Activated CD4-positive, CD25-positive, alpha-beta regulatory T cell treated with anti-CD3 and anti-CD28 coated beads, Interleukin-2, amount 50 U/mL, for 24 hours (primary cell): ENCODE results near the gene LINGO4.

ENCODE experiments used
- ATAC-seq, 2 donors: fragments of 150-1000 bp; cut with Tn5 transposase; one replicate each; pipeline ENCODE4 v1.10.0; 2021; ENCODE audit warnings: mild to moderate bottlenecking in 1 of 2, moderate library complexity in 1 of 2

Gene LINGO4

DNA sequence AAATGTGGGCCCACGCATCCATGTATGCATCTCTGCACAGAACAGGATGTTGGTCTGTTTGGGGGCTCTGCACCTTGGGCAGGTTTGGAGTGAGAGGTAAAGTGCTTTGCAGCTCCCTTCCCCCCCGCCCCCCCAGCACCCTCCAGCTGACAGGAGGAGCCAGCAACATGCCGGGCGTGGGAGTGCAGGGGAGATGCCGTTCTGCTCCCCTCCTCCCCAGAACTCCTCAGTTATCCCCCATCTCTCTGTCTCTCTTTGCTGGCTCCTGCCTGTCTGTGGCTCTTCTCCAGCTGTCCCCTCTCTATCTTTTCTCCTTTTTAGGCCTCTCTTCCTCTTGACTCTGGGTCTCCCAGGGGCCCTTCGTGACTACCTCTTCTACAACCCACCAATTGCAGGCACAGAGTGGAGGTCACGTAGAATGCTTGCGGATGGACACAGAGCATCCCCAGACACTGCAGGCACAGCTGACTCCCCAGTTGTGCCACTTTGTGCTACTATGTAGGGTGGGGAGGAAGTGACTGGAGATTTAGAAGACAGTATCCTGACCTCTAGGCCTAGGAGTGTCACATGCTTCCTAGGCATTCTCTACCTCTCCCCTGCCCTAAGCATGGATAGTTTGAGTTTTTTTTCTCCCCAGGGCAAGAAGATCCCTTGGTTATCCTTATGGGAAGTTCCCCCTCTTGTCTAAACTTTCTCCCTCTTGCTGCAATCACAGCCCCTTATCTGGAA lies 28.1 kb upstream of the LINGO4 start:
- no peak for ATAC-seq

DNA sequence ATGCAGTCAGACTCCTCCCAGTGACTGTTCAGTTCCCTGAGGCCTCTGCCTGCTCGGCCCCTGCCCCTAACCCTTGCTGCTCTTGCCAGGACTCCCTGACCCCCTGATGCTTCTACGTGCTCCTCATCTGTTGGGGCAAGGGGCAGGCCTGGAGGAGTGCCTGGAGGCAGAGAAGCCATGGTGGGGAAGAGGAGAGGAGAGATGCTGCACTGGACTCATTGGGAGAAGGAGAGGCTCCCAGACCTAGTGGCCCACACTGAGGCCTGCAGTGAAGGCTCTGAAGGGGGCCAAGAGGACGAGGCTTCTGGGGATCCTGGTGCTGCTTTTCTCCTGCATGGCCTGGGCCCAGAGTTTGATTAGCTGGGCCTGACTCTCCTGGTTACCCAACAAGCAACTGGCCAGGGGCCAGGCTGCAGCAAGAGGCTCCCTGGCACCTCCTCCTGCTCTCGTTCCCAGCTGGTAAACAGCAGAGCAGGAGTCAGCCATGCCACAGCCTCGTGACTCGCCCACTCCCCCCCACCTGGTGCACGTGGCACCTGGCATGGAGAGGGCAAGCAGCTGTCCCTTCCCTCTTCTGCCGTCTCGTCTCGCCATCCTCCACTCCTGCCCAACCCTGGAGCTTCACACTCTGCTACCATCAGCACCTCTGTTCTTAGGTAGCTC lies 27.2 kb upstream of the LINGO4 start:
- no peak for ATAC-seq

DNA sequence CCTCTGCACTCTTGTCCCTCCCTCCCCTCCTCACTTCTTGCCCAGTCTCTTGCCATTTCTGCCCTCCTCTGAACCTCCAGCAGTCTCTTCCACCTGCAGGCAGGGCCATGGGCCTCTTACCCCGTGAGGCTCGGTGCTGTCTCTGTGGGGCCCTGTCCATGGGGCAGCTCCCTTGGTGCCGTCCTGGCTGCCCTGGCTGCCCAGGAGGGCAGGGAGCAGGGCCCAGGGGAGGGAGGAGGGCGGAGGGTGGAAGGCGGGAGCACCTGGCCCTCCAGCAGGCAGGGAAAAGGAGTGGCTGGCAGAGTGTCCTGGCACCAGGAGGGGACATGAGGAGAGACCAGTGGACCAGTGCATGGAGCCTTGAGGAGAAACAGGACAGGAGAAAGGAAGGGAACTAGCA lies 26.4 kb upstream of the LINGO4 start, which contains the start of gene RORC:
TSS of gene RORC (minus strand) at position 198 of the 400 bp plus-strand sequence. CDS start at position 160, 38 bp downstream.
- ATAC-seq, result no peak

DNA sequence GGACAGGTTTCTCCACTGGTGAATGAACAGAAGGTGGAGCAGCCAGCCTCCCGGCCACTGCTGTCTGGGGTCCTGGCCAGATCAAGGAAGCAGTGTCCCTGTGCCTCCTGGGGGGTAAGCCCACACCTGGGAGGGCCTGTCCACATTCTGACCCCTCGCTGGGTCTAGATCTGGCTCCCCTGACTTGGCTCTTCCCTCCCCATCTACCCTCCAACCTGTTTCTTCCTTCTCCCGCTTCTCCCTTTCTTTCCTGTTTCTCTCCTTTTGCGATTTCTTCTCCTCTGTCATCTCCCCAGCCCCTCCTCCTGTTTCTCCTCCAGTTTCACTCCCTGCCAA lies 26.0 kb upstream of the LINGO4 start:
- ATAC-seq, result no peak

DNA sequence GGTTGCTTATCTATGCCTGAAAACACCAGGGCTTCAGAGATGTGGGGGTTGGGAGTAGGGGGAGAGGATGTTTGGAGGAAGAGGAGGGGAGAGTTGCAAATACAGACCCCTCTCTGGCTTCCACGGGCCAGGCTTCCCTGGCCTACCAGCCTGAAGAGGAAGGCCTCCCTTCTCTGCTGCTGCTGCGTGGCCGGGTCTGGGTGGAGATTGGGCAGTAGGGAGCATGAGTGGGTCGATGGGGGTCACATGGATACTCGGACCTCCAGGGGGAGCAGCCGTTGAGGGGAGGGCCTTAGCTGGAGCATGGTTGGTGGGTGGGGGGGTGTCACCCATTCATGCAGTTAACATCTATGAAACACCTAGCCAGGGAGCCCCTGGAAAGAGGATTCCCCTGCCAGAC lies 24.8 kb upstream of the LINGO4 start:
- ATAC-seq, result no peak

DNA sequence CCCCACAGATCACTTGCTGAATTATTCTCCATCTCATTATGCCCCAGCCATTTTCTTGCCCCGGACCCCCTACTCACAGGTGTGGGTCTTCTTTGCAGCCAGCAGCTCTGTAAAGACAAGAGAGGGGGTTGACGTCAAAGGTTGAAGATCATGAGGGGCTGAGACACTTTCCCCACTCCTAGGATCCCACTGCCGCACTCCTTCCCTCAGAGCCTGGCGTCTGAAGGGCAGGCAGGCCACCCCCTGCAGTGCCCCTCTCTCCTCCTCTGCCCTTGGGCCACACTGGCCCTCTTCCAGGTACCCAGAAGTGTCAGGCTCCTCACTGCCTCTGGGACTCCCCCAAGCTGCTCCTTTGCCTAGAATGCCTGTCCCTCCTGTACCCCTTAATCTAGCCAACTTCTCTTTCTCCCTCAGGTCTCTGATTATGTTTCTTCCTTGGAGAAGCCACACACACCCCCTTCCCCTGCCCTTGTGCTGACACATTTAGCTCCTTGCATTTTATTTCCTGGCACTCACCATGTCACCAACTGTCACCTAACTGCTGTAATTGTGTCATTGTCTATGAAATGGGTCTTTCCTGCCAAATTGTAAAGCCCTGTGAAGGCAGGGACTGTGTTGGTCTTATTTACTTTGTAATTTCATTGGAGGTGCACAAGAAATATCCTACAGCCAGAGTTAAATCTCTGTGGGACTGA lies 24.3 kb upstream of the LINGO4 start:
- ATAC-seq, result no peak

DNA sequence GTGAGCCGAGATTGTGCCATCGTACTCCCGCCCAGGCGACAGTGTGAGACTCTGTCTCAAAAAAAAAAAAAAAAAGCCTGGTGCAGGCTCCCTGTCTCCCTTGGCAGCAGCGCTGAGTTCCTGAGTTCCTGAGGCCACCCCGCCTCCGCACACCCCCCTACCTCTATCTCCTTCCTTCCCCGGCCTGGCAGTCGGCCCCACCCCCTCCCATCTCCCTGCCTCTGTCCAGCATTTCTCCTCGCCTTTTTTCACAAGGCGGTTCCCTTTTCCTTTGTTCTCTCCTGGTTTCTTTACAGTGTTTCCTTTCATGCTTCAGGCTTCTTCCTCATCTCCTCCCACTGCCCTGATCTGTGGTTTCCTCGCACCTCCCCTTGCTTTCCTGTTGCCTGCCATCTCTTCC lies 23.7 kb upstream of the LINGO4 start:
- no peak for ATAC-seq

DNA sequence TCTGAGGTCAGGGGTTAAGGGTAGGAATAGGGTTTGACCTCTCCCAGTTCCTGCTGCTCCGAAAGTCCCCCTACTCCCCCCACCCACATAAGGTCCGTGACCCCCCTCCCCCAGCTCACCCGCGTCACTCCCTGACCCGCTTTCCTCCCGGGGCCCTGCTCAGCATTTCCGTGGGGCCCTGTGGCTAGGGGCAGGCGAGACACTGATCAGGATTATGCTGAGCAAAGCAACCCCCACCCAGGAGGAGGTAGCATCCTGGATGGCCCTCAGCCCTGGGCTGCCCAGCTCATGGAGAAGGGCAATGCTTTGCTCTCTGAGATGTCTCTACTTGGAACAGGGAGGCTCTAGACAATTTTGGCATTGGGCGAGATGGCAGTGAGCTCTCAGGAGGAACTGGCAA lies 22.6 kb upstream of the LINGO4 start:
- no peak for ATAC-seq

DNA sequence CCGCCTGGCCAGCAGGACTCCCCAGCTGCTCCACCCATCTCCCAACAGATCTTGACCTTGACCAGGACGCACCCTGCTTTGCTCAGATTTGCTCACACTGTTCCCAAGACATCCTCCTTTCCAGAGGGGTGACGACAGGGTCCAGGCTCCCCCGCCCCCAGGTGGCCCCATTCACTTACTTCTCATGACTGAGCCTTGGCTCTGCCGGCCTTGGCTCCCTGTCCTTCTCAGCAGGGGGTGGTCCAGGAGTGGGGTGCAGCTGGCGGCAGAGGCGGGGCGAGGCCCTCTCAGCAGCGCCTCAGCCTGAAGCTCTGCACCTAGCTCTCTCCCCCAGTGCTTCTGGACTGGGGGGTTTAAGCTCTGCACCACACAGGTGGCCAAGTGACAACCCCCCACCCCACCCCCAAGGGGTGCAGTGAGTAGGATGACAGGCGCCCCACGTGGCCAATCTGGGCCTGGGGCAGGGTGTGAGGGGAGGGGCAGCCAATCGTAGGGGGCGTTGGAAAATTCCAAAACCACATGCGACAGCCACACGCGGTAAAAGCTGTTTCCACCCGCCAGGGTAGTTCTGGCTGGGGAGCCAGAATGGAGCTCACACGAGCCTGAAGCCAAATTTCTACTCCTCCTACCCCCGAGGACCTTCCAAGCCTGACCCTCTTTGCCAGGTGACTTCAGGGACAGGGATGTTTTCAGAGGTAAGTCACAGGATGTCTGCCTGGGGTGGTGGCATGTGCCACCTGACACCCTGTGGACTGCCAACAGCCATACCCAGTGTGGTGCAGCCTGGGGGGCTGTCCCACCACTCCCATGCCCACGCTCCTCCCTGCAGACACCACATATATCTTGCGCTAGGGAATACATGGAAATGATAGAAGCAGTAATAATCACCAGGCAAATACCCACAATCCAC lies 20.8 kb upstream of the LINGO4 start:
- ATAC-seq, result peak in 1 of 2 donors; percentile 7

DNA sequence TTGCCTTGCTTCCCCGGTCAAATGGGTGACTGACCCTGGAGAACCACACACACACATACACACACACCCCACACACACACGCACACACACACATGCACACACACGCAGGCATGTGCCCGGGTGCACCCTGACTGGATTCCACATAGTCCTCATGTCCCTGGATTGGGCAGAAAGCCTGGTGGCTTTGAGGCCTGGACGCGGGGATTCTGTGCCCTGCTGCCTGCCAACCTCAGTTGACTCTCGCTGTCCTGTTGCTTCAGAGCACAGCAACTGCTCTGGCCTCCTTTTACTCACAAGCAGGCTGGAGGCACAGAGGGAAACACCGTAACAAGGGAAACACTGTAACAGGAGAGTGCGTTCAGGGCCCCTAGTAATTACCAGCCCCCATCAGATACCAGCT lies 20.0 kb upstream of the LINGO4 start:
- no peak for ATAC-seq

DNA sequence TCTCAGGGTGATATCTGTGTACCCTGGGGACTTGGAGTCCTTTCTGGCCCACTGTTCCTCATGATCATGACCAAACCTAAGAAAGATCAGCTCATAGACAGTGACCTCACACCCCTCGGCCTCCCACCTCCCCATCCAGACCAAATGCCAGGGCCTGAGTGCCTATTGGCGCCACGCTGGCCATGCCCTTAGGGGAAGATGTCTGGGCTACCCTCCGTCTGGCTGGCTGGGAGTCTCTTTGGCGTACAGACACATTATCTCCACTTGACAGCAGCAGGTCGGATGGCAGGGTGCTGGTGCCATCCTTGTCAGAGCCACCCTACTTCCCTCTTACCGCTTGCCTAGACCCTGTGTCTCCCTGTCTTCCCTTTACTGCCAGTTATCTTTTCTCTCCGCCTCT lies 18.0 kb upstream of the LINGO4 start:
- ATAC-seq, result no peak

DNA sequence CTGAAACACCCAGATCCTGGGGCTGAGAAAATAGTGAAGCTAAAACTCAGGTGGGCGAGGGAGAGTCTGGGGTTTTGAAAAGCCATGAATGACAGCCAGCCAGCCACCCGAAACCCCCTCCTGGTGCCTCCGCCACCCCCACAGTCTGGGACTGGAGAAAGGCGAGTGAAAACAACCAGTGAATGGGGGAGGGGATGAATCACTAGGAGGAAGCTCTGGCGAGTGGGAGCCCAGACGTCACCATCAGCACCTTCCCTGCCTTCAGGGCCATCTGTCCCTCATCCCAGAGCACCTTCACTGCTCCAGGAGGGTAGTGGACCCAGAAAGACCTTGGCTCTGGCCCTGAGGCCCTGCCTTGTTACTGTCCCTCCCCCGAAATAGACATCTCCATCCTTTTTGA lies 17.2 kb upstream of the LINGO4 start:
- ATAC-seq, result peak; percentile 18 to 28

DNA sequence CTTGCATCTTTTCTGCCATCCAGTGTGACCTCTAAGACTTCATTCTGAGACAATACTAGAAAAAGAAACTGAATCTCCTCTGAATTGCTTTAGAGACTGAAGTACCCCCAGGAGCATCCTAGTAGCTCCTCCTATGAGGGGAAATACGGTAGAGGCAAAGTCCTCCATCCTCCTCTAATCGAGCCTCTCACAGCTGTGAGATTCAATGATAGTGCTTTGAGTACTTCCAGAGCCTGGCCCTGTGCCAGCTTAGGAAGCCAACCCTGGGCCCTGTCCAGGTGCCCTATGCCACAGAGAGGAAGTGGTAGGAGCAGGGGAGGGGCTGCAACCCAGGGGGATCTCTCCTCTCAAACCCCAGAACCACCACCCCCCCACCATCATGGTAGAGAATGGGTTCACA lies 15.7 kb upstream of the LINGO4 start:
- peak in 1 of 2 donors; percentile 26 for ATAC-seq

DNA sequence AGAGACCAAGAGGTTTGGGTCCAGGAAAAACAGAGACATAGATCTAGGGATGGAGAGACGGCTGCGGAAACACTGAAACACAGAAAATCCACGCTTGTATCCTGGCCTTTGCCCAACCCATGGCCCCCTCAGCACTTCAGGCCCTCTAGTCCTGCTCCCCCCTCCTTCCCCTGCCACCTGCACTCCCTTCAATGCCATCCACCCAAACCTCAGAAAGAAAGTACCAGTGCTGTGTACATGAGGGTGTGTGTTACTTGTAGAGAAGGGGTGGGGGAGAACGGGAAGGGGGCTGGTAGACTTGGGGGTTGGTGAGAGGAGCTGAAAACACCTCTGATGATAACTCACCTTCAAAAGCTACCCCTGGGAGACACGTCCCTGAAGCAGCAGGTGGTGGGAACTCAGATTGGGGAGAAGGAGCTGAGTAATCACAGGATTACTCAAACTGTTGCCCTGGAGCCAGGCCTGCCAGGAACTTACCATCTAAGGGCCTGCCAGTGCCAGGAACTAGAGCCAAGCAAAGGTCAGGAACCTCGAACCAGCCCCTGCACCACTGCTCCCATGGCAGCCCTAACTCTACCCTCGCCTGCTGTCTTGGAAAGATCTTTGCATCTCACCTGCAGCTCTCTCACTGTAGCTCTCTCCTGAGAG lies 14.9 kb upstream of the LINGO4 start:
- ATAC-seq, result peak in 1 of 2 donors; percentile 35

DNA sequence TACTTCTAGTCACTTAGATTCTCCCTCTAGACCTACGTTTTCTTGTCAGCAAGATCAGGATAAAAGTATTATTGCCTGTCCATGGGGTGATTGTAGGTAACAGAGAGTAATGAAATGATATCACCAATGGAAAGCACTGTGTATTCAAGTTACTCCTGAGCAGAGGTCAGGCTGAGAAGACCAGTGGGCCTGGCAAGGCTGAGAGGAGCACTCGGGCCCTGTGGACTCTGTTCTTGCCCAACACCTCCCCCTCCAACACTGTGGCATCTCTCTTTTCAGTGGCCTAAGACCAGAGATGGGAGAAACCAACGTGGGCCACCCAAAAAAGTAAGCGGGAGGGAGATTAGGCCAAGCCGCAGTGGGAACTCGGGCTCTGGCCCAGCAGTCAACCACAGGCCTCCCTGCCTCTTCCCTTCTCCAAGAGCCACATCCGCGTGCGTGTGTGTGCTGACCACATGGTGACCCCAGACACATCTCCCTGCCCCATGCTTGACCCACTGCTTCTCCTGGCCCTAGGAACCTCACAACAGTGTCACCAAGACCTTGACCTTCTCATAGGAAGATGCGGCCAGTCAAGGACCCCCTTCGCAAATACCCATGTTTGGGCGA lies 14.1 kb upstream of the LINGO4 start:
- ATAC-seq, result no peak

DNA sequence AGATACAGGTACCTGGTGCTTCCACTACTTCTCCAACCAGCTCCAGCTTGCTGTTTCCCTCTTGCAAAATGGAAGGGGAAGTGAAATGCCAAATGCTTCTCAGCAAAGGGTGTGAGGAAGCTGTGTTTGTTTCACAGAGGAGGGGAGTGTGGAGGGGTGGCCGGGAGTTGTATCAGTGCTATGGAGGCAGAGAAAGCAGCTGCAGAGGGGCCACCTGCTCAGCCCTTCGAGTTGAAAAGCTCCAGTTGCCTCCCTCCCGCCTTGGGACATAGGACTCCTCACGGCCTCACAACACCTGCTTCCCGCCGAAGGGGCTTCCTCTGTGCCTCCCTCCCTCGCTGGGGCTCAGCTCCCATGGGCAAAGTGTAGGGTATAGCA lies 12.1 kb upstream of the LINGO4 start:
- no peak for ATAC-seq

DNA sequence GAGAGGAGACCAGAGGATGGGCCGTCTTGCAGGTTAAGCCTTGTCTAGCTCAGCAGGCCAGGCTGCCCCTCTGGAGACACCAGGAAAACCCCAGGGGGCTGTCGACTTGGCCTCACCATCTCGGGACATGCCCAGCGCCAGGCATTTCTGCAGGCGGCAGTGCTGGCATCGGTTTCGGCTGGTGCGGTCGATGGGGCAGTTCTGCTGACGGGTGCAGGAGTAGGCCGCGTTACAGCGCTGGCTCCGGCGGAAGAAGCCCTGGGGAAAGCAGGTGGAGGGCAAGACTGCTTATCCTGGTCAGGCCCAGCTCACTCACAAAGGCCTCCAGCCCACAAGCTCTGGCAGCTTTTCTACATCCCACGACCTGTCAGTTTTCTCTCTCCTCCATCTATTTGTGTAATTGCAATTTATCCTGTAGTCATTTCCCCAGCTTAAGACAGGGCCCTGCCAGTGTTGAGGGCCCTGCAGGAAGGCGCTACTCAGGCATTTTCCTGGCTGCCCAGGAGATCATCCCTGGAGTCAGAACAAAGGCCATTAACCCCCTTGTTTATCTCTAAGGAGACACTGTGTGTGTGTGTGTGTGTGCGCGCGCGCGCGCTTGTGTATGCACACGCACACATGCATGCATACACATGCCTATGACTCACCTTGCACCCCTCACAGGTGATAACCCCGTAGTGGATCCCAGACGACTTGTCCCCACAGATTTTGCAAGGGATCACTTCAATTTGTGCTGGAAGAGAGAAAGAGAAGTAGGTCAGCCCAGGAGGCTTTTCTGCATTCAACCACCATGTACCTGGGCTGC lies 11.5 kb upstream of the LINGO4 start:
- no peak for ATAC-seq

DNA sequence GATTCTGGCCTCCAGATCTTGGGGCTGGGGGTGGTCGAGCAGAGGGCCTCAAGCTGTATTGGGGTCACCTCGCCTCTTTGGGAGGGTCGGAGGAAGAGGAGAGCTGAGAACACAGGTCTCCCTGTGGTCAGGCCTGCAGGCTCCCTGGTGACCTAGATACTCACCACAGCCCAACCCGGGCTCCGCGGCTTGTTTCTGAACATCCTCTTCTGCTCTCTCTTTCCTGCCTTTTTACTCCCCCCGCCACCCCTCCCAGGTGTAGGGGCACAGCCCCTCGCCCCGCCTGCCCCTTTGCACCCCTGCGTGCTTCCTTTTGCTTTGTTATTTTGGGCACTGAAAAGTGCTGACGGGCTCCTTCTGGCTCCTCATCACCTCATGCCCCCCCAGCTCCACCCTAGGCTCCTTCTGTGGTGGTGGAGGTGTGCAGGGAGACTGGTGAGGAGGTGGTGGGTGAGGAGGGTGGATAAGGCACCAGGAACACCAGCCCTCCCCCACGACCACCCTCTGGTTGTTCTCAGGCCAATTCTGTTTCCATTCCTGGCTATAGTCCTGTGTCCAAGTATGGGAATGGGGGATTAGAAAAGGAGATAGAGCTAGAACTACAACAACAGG lies 10.6 kb upstream of the LINGO4 start:
- ATAC-seq, result peak in 1 of 2 donors; percentile 27

DNA sequence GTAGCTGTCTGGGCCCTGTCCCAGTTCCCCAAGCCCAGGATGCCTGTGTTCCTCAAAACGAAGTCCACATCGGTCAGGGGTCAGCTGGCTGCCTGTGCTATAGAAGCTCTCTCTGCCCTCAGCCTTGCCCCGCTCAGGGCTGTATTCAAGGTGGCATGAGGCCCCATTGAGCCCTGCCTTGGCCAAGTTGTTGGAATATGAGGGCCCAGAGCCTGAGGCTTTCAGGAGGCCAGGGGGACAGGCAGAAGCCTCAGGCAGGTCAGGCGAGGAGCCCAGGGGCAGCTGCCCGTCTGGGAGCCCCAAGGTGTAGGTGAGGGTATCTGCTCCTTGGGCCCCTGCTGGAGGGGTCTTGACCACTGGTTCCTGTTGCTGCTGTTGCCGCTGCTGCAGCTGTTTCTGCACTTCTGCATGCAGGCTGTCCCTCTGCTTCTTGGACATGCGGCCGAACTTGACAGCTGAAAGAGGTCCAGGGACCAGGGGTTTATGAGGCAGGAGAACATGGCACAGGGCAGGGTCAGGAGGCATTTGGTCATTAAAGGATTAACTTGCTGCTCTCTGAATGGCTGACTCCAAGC lies 9.8 kb upstream of the LINGO4 start:
- ATAC-seq, result no peak

DNA sequence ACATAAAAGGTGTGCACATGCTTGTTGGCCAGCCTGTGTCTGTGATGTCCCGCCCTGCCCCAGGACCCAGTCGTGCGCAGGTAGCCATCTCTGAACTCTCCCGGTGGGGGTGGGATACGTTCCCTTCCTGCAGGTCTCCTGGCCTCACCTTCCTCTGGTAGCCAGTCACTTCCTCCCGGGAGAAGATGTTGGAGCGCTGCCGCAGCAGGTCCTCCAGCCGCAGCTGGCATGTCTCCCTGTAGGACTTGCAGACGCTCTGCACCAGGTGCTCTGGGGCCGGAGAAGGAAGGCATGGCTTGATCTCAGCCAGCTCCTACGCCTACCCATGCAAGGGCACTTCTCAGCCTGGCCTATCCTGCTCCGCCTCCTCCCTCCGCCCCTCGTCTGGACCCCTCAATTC lies 9.2 kb upstream of the LINGO4 start:
- no peak for ATAC-seq
